ENCODE data around the gene ARSG. TPM values are rescaled to one million over a fixed set of nuclear protein-coding genes. Genes with fewer than 3 reads are reported as not detected.

Gene ARSG
- total RNA-seq, 1 donor from 2014 or later: 8.7 TPM

DNA sequence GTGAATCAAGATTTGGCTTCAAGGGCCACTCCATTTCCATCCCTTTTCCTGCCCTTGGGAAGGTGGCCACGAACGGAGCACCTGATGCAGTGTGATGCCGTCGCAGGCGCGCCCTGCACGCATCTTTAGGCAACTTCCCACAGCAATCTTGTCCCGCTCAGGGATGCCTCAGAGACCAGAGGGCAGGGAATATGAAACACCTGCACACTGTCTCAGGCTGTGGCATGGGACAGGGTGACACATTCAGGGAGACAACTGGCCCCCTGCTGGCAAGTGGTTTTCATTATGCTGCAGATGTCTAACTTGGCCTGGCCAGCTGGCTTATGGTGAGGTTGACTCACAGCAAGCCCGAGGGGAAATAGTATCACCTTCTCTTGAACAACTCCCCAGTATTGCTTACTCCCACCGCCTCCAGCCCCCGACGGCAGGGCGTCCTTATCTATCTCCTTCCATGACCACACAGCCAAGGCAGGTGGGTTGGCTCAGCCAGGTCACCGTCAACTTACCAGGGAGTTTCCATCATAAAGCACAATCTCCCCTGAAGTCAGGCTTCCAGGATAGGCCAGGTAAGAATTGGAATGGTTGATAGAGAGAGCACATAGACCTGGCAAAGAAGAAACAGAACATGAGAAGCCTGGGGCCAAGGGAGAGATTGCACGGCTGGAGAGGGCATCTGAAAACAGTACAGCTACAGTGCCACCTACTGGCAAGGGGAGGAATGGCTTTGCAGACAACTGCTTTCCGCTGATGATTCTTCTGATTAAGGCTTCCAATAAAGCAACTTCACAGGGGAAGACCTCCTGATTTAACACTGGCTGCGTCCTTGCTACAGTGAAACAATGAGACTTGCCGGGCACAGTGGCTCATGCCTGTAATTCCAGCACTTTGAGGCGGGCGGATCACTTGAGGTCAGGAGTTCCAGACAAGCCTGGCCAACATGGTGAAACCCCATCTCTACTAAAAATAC, 144.9 kb downstream of the ARSG start:
- Mint-ChIP-seq H3K4me1 (ENCODE audit: unreplicated experiment) (peaks cover 24% of the 10 kb centered on the region), H3K27me3 (ENCODE audit: unreplicated experiment) (no peaks in the 10 kb centered on the region), H3K36me3 (ENCODE audit: unreplicated experiment) (peaks cover 45% of the 10 kb centered on the region), H3K4me3 (ENCODE audit: unreplicated experiment) (no peak overlapping the region), H3K27ac (ENCODE audit: unreplicated experiment) (no peak overlapping the region), H3K9me3 (ENCODE audit: unreplicated experiment) (no peaks in the 10 kb centered on the region)
- peak; percentile 90 for DNase-seq (ENCODE audit: extremely low spot score, unreplicated experiment)
- TF ChIP-seq, protein P1, sequence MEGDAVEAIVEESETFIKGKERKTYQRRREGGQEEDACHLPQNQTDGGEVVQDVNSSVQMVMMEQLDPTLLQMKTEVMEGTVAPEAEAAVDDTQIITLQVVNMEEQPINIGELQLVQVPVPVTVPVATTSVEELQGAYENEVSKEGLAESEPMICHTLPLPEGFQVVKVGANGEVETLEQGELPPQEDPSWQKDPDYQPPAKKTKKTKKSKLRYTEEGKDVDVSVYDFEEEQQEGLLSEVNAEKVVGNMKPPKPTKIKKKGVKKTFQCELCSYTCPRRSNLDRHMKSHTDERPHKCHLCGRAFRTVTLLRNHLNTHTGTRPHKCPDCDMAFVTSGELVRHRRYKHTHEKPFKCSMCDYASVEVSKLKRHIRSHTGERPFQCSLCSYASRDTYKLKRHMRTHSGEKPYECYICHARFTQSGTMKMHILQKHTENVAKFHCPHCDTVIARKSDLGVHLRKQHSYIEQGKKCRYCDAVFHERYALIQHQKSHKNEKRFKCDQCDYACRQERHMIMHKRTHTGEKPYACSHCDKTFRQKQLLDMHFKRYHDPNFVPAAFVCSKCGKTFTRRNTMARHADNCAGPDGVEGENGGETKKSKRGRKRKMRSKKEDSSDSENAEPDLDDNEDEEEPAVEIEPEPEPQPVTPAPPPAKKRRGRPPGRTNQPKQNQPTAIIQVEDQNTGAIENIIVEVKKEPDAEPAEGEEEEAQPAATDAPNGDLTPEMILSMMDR (IDR thresholded peaks at IDR 0.05): peak; percentile 92

DNA sequence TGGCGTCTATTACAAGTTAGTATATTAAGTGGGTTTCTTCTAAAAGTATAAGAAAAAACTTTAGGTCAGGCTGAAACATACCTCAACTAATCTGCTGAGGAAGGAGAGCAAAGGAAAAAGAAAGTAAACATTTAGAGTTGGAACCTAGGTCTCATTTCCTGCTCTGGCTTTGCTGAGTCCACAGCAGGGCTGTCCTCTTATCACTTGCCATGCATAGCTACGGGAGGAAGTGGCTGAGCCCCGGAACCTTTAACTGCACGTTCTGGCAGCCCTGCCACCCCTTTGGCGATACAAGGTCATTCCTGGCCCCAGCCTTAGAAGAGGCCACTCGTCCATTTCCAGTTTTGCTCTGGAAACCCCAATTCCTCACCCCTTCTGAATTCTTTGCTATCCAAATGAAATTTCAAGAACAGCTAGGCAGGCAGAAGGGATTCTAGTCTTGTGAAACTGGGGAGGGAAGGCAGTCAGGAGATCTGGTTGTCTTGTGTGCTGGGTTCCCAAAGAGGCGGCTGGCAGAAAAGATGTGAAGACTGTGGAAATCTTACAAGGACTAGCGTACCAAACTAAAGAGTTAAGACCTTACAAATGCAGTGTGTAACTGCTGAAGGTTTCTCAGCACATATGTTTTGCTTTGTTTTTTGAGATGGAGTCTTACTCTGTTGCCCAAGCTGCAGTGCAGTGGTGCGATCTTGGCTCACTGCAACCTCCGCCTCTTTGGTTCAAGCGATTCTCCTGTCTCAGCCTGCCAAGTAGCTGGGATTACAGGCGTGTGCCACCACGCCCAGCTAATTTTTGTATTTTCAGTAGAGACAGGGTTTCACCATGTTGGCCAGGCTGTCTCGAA, 146.9 kb downstream of the ARSG start:
- peaks cover 34% of the 10 kb centered on the region for H3K36me3 Mint-ChIP-seq (ENCODE audit: unreplicated experiment)
- no peaks in the 10 kb centered on the region for H3K27me3 Mint-ChIP-seq (ENCODE audit: unreplicated experiment)
- DNase-seq (ENCODE audit: extremely low spot score, unreplicated experiment): no peak
- no peaks in the 10 kb centered on the region for H3K9me3 Mint-ChIP-seq (ENCODE audit: unreplicated experiment)
- H3K4me1 Mint-ChIP-seq (ENCODE audit: unreplicated experiment): peaks cover 25% of the 10 kb centered on the region
- TF ChIP-seq, protein P1 (IDR thresholded peaks at IDR 0.05): no peak
- H3K27ac Mint-ChIP-seq (ENCODE audit: unreplicated experiment): no peak overlapping the region
- H3K4me3 Mint-ChIP-seq (ENCODE audit: unreplicated experiment): no peak overlapping the region

DNA sequence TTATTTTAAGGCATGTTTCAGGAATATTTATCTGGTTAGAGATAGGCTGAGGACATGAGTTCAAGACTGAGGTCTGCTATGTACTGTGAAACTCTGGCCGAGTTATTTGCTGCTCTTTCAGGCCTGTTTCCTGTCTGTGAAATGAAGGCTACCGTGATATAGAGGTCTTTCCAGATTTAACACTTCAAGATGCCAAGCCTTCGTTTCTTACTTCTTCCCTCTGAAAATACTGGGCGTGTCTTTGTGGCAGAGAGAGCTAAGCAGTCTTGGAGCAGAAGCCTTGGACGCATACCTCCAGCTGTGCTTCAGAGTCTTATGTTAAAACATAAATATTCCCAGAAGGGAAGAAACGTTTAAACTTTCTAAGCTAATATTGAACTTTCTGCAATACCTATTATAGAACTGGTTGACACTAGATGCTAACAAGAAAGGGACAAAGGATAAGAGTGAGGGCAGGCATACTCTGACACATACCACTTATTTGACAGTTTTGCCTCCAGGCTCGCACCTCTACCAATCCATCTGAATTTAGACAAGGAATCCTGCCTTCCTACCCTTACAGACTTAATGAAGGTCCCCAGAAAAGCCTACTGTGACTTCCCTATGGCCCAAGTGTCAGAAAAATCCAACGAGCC, 148.5 kb downstream of the ARSG start:
- Mint-ChIP-seq H3K36me3 (ENCODE audit: unreplicated experiment) (peaks cover 32% of the 10 kb centered on the region), H3K9me3 (ENCODE audit: unreplicated experiment) (no peaks in the 10 kb centered on the region)

DNA sequence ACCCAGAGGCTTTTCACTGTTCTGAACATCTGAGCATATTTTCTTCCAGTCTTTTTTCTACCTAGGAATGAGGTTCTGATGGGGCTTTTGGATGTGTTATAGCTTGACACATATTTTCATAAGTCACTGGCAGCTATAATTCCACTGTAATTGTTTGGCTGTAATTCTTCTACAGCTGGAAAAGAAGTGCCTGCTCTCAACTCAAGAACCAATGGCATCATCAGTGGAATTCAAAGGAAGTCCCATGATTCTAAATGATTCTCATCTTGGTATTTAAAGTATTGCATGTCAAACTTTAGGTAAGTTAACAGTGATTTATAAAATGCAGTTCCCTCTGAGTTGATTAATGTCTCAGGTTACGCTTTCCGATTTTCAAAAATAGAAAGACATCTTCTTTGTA, 149.2 kb downstream of the ARSG start:
- no peak for DNase-seq (ENCODE audit: extremely low spot score, unreplicated experiment)
- H3K9me3 Mint-ChIP-seq (ENCODE audit: unreplicated experiment): no peaks in the 10 kb centered on the region
- peaks cover 25% of the 10 kb centered on the region for H3K4me1 Mint-ChIP-seq (ENCODE audit: unreplicated experiment)
- no peak overlapping the region for H3K27ac Mint-ChIP-seq (ENCODE audit: unreplicated experiment)
- TF ChIP-seq, protein P1 (IDR thresholded peaks at IDR 0.05): no peak
- no peaks in the 10 kb centered on the region for H3K27me3 Mint-ChIP-seq (ENCODE audit: unreplicated experiment)
- peaks cover 33% of the 10 kb centered on the region for H3K36me3 Mint-ChIP-seq (ENCODE audit: unreplicated experiment)
- H3K4me3 Mint-ChIP-seq (ENCODE audit: unreplicated experiment): no peak overlapping the region

More for the DNA sequence above, 148.5 kb downstream of the ARSG start:
- Mint-ChIP-seq H3K27ac (ENCODE audit: unreplicated experiment) (peak overlapping the region; percentile 50), H3K27me3 (ENCODE audit: unreplicated experiment) (no peaks in the 10 kb centered on the region), H3K4me3 (ENCODE audit: unreplicated experiment) (no peak overlapping the region), H3K4me1 (ENCODE audit: unreplicated experiment) (peaks cover 25% of the 10 kb centered on the region)
- TF ChIP-seq, protein P1 (IDR thresholded peaks at IDR 0.05): no peak
- DNase-seq (ENCODE audit: extremely low spot score, unreplicated experiment): no peak
